Type B pancreatic cell (in vitro differentiated cells): Measurements from ENCODE around the gene PATL2. TPM values are rescaled to one million over a fixed set of nuclear protein-coding genes. Genes with fewer than 3 reads are reported as not detected.
"Not testable (repeated sequence)": the region's sequence is repeated elsewhere in the genome, so short reads cannot be mapped to it uniquely, and the experiment has no call there.

Source experiments
- DNase-seq: peaks from one replicate; pipeline ENCODE4 v3.0.0; 2021; ENCODE audit warnings: mixed read lengths; ENCODE audit not compliant: unreplicated experiment; ENCODE audit errors: extremely low spot score
- H3K27ac Mint-ChIP-seq: 2 replicates; pipeline ENCODE4 v1.8.0; 2021; ENCODE audit warnings: mild to moderate bottlenecking, mixed read lengths
- H3K27me3 Mint-ChIP-seq: 2 replicates; pipeline ENCODE4 v1.8.0; 2021; ENCODE audit warnings: mixed read lengths
- H3K36me3 Mint-ChIP-seq: 2 replicates; pipeline ENCODE4 v1.8.0; 2021; ENCODE audit warnings: mixed read lengths
- H3K4me1 Mint-ChIP-seq: one replicate; pipeline ENCODE4 v1.8.0; 2021; ENCODE audit warnings: mixed read lengths; ENCODE audit not compliant: unreplicated experiment
- H3K4me3 Mint-ChIP-seq: 2 replicates; pipeline ENCODE4 v1.8.0; 2021; ENCODE audit warnings: mild to moderate bottlenecking, mixed read lengths
- H3K9me3 Mint-ChIP-seq: 2 replicates; pipeline ENCODE4 v1.8.0; 2021; ENCODE audit warnings: mixed read lengths
- total RNA-seq: library from RNA; stranded (reverse); gene quantifications from 2 replicates; pipeline ENCODE4 v1.2.1, GENCODE V29; 2021; ENCODE audit warnings: low replicate concordance
- TF ChIP-seq, protein P1 (sequence below): fragments of 200-600 bp; sonication (generic); conservative IDR thresholded peaks from 2 replicates; pipeline ENCODE4 v1.5.0; 2021; ENCODE audit warnings: antibody characterized with exemption, mild to moderate bottlenecking

PATL2 gene
- total RNA-seq, 1 donor from 2014 or later = 1.2 TPM

DNA sequence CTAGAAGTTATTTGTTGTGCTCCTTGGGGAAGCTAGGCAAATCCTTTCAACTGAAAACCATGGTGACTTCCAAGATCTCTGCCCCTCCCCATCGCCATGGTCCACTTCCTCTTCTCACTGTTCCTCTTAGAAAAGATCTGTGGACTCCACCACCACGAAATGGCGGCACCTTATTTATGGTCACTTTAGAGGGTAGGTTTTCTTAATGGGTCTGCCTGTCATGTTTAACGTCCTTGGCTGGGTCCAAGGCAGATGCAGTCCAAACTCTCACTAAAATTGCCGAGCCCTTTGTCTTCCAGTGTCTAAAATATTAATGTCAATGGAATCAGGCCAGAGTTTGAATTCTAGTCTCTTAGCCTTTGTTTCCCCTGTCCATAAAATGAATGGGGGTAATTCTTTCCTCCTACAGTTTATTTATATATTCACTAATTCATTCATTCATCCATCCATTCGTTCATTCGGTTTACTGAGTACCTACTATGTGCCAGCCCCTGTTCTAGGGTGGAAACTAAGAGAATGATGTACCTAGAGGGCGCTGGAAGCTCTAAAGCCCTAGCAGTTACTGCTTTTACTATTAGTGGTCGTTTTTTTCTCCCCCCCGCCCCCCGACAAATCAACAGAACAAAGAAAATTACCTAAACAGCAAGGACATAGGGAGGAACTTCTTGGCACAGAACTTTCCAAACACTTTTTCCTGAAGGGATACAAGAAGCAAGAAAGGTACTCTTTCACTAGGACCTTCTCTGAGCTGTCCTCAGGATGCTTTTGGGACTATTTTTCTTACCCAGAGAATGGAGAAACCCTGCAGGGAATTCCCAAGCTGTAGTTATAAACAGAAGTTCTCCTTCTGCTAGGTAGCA, 657 bp downstream of the PATL2 start:
- Mint-ChIP-seq H3K27me3 (no peaks in the 10 kb centered on the region), H3K36me3 (peaks cover 9% of the 10 kb centered on the region), H3K4me1 (peaks cover 15% of the 10 kb centered on the region), H3K27ac (peak overlapping the region; percentile 99), H3K4me3 (peak overlapping the region; percentile 100), H3K9me3 (no peaks in the 10 kb centered on the region)
- TF ChIP-seq, protein P1, sequence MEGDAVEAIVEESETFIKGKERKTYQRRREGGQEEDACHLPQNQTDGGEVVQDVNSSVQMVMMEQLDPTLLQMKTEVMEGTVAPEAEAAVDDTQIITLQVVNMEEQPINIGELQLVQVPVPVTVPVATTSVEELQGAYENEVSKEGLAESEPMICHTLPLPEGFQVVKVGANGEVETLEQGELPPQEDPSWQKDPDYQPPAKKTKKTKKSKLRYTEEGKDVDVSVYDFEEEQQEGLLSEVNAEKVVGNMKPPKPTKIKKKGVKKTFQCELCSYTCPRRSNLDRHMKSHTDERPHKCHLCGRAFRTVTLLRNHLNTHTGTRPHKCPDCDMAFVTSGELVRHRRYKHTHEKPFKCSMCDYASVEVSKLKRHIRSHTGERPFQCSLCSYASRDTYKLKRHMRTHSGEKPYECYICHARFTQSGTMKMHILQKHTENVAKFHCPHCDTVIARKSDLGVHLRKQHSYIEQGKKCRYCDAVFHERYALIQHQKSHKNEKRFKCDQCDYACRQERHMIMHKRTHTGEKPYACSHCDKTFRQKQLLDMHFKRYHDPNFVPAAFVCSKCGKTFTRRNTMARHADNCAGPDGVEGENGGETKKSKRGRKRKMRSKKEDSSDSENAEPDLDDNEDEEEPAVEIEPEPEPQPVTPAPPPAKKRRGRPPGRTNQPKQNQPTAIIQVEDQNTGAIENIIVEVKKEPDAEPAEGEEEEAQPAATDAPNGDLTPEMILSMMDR = peak; percentile 14
- no peak for DNase-seq

DNA sequence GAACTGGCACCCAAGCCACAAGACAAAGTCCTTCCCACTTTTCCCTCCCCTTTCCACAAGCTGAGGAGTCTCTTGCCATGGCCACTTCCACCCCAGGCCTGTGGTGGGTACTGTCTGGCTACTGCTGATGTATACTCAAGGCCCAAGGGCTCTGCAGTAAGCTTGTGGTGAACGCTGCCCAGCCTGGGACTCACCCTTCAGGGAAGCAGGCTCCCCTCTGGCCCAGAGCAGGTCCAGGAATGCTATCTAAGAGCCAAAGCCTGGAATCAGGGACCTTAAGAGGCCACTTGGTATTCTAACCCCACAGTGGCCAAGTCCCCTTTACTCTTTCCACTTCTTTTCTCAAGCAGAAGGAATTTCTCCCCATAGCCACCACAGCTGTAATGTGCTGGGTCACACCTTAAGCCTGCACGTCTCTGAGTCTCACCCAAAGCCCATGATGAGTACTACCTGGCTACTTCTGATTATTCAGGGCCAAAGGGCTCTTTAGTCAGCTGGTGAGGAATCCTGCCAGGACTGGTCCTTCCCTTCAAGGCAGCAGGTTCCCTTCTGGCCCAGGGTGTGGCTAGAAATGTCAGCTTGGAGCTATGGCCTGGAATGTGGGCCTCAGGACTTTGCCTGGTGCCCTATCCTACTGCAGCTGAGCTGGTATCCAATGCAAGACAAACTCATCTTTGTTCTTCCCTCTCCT, 4.0 kb downstream of the PATL2 start:
- no peak overlapping the region for H3K4me3 Mint-ChIP-seq
- no peaks in the 10 kb centered on the region for H3K9me3 Mint-ChIP-seq
- H3K4me1 Mint-ChIP-seq = peaks cover 4% of the 10 kb centered on the region
- H3K27ac Mint-ChIP-seq = peak overlapping the region; percentile 57
- DNase-seq = no peak
- H3K27me3 Mint-ChIP-seq = no peaks in the 10 kb centered on the region
- H3K36me3 Mint-ChIP-seq = no peaks in the 10 kb centered on the region
- TF ChIP-seq, protein P1 = no peak

- H3K36me3 Mint-ChIP-seq = no peaks in the 10 kb centered on the region
- no peak for DNase-seq
- TF ChIP-seq, protein P1 = no peak
- H3K4me1 Mint-ChIP-seq = peaks cover 3% of the 10 kb centered on the region
- no peak overlapping the region for H3K27ac Mint-ChIP-seq
- no peaks in the 10 kb centered on the region for H3K9me3 Mint-ChIP-seq
- no peaks in the 10 kb centered on the region for H3K27me3 Mint-ChIP-seq
- H3K4me3 Mint-ChIP-seq = no peak overlapping the region
Observed at GRCh38 chr15:44706401-44706800, 4.7 kb downstream of the PATL2 start.

DNA sequence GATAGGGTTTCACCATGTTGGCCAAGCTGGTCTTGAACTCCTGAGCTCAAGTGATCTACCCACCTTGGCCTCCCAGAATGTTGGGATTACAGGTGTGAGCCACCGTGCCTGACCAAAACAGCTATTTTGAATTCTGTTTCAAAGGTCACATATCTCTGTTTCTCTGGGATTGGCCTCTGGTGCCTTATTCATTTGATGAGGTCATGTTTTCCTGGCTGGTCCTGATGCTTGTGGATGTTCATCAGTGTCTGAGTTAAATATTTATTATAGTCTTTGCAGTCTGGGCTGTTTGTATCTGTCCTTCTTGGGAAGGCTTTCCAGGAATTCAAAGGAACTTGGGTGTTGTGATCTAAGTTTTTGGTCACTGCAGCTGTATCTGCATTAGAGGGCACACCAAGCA, 5.1 kb downstream of the PATL2 start:
- Mint-ChIP-seq H3K9me3 (no peaks in the 10 kb centered on the region), H3K4me1 (peaks cover 1% of the 10 kb centered on the region), H3K27ac (no peak overlapping the region), H3K27me3 (no peaks in the 10 kb centered on the region), H3K36me3 (no peaks in the 10 kb centered on the region), H3K4me3 (no peak overlapping the region)
- TF ChIP-seq, protein P1 = no peak
- DNase-seq = no peak

GRCh38 chr15:44700676-44701075, 10.4 kb downstream of the PATL2 start:
- not testable (repeated sequence) for H3K27ac Mint-ChIP-seq, H3K36me3 Mint-ChIP-seq, H3K9me3 Mint-ChIP-seq, H3K4me3 Mint-ChIP-seq, DNase-seq, H3K4me1 Mint-ChIP-seq
- H3K27me3 Mint-ChIP-seq = peaks cover 28% of the 10 kb centered on the region

DNA sequence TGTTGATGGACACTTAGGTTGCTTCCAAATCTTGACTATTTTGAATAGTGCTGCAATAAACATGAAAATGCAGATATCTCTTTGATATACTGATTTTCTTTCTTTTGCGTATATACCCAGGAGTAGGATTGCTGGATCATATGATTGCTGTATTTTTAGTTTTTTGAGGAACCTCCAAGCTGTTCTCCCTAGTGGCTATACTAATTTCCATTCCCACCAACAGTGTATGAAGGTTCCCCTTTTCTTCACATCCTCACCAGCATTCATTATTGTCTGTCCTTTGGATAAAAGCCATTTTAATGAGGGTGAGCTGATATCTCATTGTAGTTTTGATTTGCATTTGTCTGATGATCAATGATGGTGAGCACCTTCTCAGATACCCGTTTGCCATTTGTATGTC, 12.5 kb downstream of the PATL2 start:
- Mint-ChIP-seq H3K27me3 (peaks cover 29% of the 10 kb centered on the region), H3K27ac (no peak overlapping the region), H3K9me3 (peaks cover 5% of the 10 kb centered on the region), H3K4me1 (no peaks in the 10 kb centered on the region), H3K36me3 (no peaks in the 10 kb centered on the region), H3K4me3 (no peak overlapping the region)
- TF ChIP-seq, protein P1 = no peak
- DNase-seq = no peak
